GM19035 (cell line): ENCODE measurements around the gene ANKRD17.

ENCODE experiments used
- ATAC-seq: cut with Tn5 transposase; IDR thresholded peaks from one replicate; pipeline ENCODE4 v1.9.1; 2021; ENCODE audit not compliant: unreplicated experiment

Gene ANKRD17

GRCh38 chr4:73055241-73055897 is 203.2 kb downstream of the ANKRD17 start:
- no peak for ATAC-seq

- ATAC-seq, result no peak
Observed at GRCh38 chr4:73053974-73054480, 204.6 kb downstream of the ANKRD17 start.

- no peak for ATAC-seq
Observed at GRCh38 chr4:73053076-73053475, 205.5 kb downstream of the ANKRD17 start.

GRCh38 chr4:73051625-73052024 is 207.0 kb downstream of the ANKRD17 start:
- no peak for ATAC-seq

GRCh38 chr4:73045879-73046278 is 212.7 kb downstream of the ANKRD17 start:
- ATAC-seq, result no peak

- no peak for ATAC-seq
Observed at GRCh38 chr4:73037057-73037456, 221.5 kb downstream of the ANKRD17 start.

GRCh38 chr4:73036123-73036522 is 222.5 kb downstream of the ANKRD17 start:
- ATAC-seq, result no peak

- ATAC-seq, result no peak
Observed at GRCh38 chr4:73034896-73035295, 223.7 kb downstream of the ANKRD17 start.

GRCh38 chr4:73028621-73029020 is 230.0 kb downstream of the ANKRD17 start:
- no peak for ATAC-seq
